DOHH2 (cell line): ENCODE data around the gene PTPN14.

ENCODE experiments used
- H3F3A ChIP-seq: fragments of 200-600 bp; sonication (generic), shearing (Covaris generic); 2 replicates; pipeline ENCODE4 v1.6.0; 2016; ENCODE audit warnings: antibody characterized with exemption, mild to moderate bottlenecking; ENCODE audit not compliant: control insufficient read depth, insufficient read depth
- H3K27ac ChIP-seq: fragments of 200-600 bp; sonication (generic); 2 replicates; pipeline ENCODE4 v1.5.1; 2014; ENCODE audit warnings: low read depth, mild to moderate bottlenecking, low read length, moderate library complexity
- H3K27me3 ChIP-seq: fragments of 200-600 bp; sonication (generic); 2 replicates; pipeline ENCODE4 v1.6.1; 2014; ENCODE audit warnings: mild to moderate bottlenecking, low read length, mixed read lengths; ENCODE audit not compliant: control insufficient read depth
- H3K36me3 ChIP-seq: fragments of 200-600 bp; sonication (generic); 2 replicates; pipeline ENCODE4 v1.6.1; 2014; ENCODE audit warnings: mild to moderate bottlenecking, low read length, moderate library complexity, mixed read lengths; ENCODE audit not compliant: control insufficient read depth
- H3K4me1 ChIP-seq: fragments of 200-600 bp; sonication (generic); 2 replicates; pipeline ENCODE4 v1.6.1; 2014; ENCODE audit warnings: mild to moderate bottlenecking, low read length, mixed read lengths; ENCODE audit not compliant: control insufficient read depth
- H3K4me2 ChIP-seq: fragments of 200-600 bp; sonication (generic); 2 replicates; pipeline ENCODE4 v1.6.0; 2014; ENCODE audit warnings: mild to moderate bottlenecking, low read length, moderate library complexity
- H3K4me3 ChIP-seq: fragments of 200-600 bp; sonication (generic); 2 replicates; pipeline ENCODE4 v1.5.1; 2014; ENCODE audit warnings: mild to moderate bottlenecking, low read length, mixed read lengths
- H3K79me2 ChIP-seq: fragments of 200-600 bp; sonication (generic); 2 replicates; pipeline ENCODE4 v1.6.1; 2014; ENCODE audit warnings: mild to moderate bottlenecking, low read length, mixed read lengths; ENCODE audit not compliant: control insufficient read depth
- H3K9me2 ChIP-seq: fragments of 200-600 bp; sonication (generic); replicated peaks from 2 replicates; pipeline ENCODE4 v1.6.1; 2014; ENCODE audit warnings: mild to moderate bottlenecking, low read length, mixed read lengths; ENCODE audit not compliant: control insufficient read depth
- H3K9me3 ChIP-seq: fragments of 200-600 bp; sonication (generic); 2 replicates; pipeline ENCODE4 v1.6.1; 2014; ENCODE audit warnings: antibody characterized with exemption, low read length, mixed read lengths; ENCODE audit not compliant: control insufficient read depth, insufficient read depth
- H4K20me1 ChIP-seq: fragments of 200-600 bp; sonication (generic); 2 replicates; pipeline ENCODE4 v1.6.0; 2014; ENCODE audit warnings: low read depth, mild to moderate bottlenecking, antibody characterized with exemption, low read length, moderate library complexity; ENCODE audit not compliant: control insufficient read depth, insufficient read depth
- CTCF ChIP-seq: fragments of 200-600 bp; sonication (generic); IDR thresholded peaks from one replicate; pipeline ENCODE4 v1.5.1; 2014; ENCODE audit warnings: antibody characterized with exemption, mild to moderate bottlenecking, low read depth, low read length; ENCODE audit not compliant: poor library complexity, severe bottlenecking
- EZH2phosphoT487 ChIP-seq: fragments of 200-600 bp; sonication (generic); IDR thresholded peaks from 2 replicates; pipeline ENCODE4 v1.6.1; 2017; ENCODE audit warnings: borderline replicate concordance, mild to moderate bottlenecking, antibody characterized with exemption, low read length, moderate library complexity, mixed read lengths

PTPN14 gene

GRCh38 chr1:214588963-214589597, 37.7 kb upstream of the PTPN14 start:
- no peaks in the 10 kb centered on the region for H4K20me1 ChIP-seq
- no peak overlapping the region for H3K4me3 ChIP-seq
- H3K9me2 ChIP-seq = no peaks in the 10 kb centered on the region
- no peaks in the 10 kb centered on the region for H3K79me2 ChIP-seq
- H3K27me3 ChIP-seq = peaks cover 5% of the 10 kb centered on the region; the same call in 1 of the 2 replicates
- no peak overlapping the region for H3K27ac ChIP-seq
- no peaks in the 10 kb centered on the region for H3K4me1 ChIP-seq
- TF ChIP-seq CTCF = no peak
- TF ChIP-seq EZH2phosphoT487 = no peak
- no peaks in the 10 kb centered on the region for H3K36me3 ChIP-seq
- H3F3A ChIP-seq = no peaks in the 10 kb centered on the region
- H3K4me2 ChIP-seq = no peak overlapping the region
- no peaks in the 10 kb centered on the region for H3K9me3 ChIP-seq

DNA sequence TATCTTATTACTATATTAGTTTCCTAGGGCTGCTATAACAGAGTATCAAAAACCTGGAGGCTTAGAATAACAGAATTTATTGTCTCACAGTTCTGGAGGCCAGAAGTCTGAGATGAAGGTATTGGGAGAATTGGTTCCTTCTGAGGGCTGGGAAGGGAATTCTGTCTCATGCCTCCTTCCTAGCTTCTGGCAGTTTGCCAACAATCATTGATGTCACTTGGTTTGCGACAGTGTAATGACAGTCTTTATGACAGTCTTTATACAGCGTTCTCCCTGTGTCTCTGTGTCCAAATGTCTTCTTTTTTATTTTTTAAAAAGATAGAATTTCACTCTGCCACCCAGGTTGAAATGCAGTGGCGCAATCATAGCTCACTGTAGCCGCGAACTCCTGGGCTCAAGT, 35.8 kb upstream of the PTPN14 start:
- Histone ChIP-seq H4K20me1 (no peaks in the 10 kb centered on the region), H3K79me2 (no peaks in the 10 kb centered on the region), H3K4me3 (no peak overlapping the region), H3K36me3 (no peaks in the 10 kb centered on the region), H3K27me3 (peaks cover 10% of the 10 kb centered on the region; the same call in 1 of the 2 replicates), H3K9me2 (no peaks in the 10 kb centered on the region), H3F3A (no peaks in the 10 kb centered on the region), H3K4me2 (no peak overlapping the region), H3K4me1 (no peaks in the 10 kb centered on the region), H3K9me3 (no peaks in the 10 kb centered on the region), H3K27ac (no peak overlapping the region)
- TF ChIP-seq EZH2phosphoT487 = no peak
- no peak for TF ChIP-seq CTCF

GRCh38 chr1:214586621-214587020, 35.2 kb upstream of the PTPN14 start:
- Histone ChIP-seq H3K36me3 (no peaks in the 10 kb centered on the region), H3K4me3 (no peak overlapping the region), H3K79me2 (no peaks in the 10 kb centered on the region), H3K4me2 (no peak overlapping the region), H3K27ac (no peak overlapping the region), H4K20me1 (no peaks in the 10 kb centered on the region), H3K4me1 (no peaks in the 10 kb centered on the region), H3K27me3 (peaks cover 10% of the 10 kb centered on the region; the same call in 1 of the 2 replicates), H3F3A (no peaks in the 10 kb centered on the region), H3K9me3 (no peaks in the 10 kb centered on the region), H3K9me2 (no peaks in the 10 kb centered on the region)
- TF ChIP-seq EZH2phosphoT487 (no peak), CTCF (no peak)
